Uterus (tissue), 2 donors: Measurements from ENCODE around the gene NDUFB8.

Experiments used
- POLR2A ChIP-seq, 2 donors: fragments of 450-650 bp; IDR thresholded peaks; one replicate each; pipeline ENCODE4 v1.6.1; 2016; ENCODE audit warnings: antibody characterized with exemption in 2 of 2, mild to moderate bottlenecking in 1 of 2, moderate library complexity in 1 of 2
- TF ChIP-seq, protein P1 (sequence below), 4 experiments: fragments of 200-600 bp in 2 of 4; fragments of 450-650 bp in 2 of 4; sonication (generic) in 2 of 4; IDR thresholded peaks; one replicate each; pipeline ENCODE4 v1.5.1; 2016 to 2019; ENCODE audit warnings: antibody characterized with exemption in 4 of 4, mild to moderate bottlenecking in 2 of 4, moderate library complexity in 1 of 4

DNA sequence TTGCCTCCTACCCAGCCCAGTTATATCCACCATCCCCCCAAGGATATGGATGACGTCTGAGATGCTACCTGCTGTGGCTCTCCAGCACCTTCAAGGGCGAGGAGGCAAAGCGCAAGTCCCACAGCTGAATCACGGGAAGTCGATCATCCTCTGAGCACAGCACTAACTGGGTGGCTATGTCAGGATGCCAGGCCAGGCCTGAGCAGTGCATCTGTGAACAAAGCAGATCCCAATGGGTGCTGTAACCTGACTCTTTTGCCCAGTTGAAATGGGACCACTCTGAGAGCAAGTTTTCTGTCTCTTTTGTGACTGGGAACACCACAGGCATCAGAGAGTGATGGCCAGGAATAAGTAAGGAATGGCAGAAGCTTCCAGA lies 22.3 kb downstream of the NDUFB8 start:
- TF ChIP-seq, protein P1, sequence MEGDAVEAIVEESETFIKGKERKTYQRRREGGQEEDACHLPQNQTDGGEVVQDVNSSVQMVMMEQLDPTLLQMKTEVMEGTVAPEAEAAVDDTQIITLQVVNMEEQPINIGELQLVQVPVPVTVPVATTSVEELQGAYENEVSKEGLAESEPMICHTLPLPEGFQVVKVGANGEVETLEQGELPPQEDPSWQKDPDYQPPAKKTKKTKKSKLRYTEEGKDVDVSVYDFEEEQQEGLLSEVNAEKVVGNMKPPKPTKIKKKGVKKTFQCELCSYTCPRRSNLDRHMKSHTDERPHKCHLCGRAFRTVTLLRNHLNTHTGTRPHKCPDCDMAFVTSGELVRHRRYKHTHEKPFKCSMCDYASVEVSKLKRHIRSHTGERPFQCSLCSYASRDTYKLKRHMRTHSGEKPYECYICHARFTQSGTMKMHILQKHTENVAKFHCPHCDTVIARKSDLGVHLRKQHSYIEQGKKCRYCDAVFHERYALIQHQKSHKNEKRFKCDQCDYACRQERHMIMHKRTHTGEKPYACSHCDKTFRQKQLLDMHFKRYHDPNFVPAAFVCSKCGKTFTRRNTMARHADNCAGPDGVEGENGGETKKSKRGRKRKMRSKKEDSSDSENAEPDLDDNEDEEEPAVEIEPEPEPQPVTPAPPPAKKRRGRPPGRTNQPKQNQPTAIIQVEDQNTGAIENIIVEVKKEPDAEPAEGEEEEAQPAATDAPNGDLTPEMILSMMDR (IDR thresholded peaks at IDR 0.05) = no peak
- no peak for TF ChIP-seq POLR2A (IDR thresholded peaks at IDR 0.05)
